HG03135 (cell line): ENCODE data around the gene KYAT1.

Experiments
- ATAC-seq: cut with Tn5 transposase; IDR thresholded peaks from one replicate; pipeline ENCODE4 v1.9.1; 2021; ENCODE audit warnings: mild to moderate bottlenecking, moderate library complexity; ENCODE audit not compliant: unreplicated experiment

Gene KYAT1

GRCh38 chr9:128881884-128882676 is at the start of gene KYAT1, which contains the start of gene LRRC8A:
KYAT1 (minus strand) TSS chr9:128881950; CDS start chr9:128845405, 36,545 bp downstream.
LRRC8A (plus strand) TSS chr9:128882133; CDS start chr9:128907165, 25,032 bp downstream.
- ATAC-seq: peak; percentile 86

GRCh38 chr9:128929560-128929959 is 47.8 kb upstream of the KYAT1 start:
- ATAC-seq: no peak

GRCh38 chr9:128928624-128929023 is 46.9 kb upstream of the KYAT1 start:
- ATAC-seq: no peak

- ATAC-seq: no peak
These were observed 46.1 kb upstream of the KYAT1 start for GRCh38 chr9:128927731-128928411.

GRCh38 chr9:128923493-128923883 is 41.7 kb upstream of the KYAT1 start:
- no peak for ATAC-seq

- ATAC-seq: no peak
These were observed 40.4 kb upstream of the KYAT1 start for GRCh38 chr9:128921881-128922763.

GRCh38 chr9:128920381-128921058 is 38.8 kb upstream of the KYAT1 start, which contains the start of gene PHYHD1:
PHYHD1 (plus strand) TSS chr9:128920982; CDS start chr9:128922324, 1,342 bp downstream.
- no peak for ATAC-seq

GRCh38 chr9:128919402-128920089 is 37.8 kb upstream of the KYAT1 start:
- no peak for ATAC-seq

GRCh38 chr9:128918921-128919320 is 37.2 kb upstream of the KYAT1 start:
- no peak for ATAC-seq

- ATAC-seq: no peak
These were observed 35.5 kb upstream of the KYAT1 start for GRCh38 chr9:128917151-128917849.

GRCh38 chr9:128916745-128917144 is 35.0 kb upstream of the KYAT1 start:
- ATAC-seq: no peak

- no peak for ATAC-seq
These were observed 34.5 kb upstream of the KYAT1 start for GRCh38 chr9:128916204-128916603.

- ATAC-seq: no peak
These were observed 32.4 kb upstream of the KYAT1 start for GRCh38 chr9:128913995-128914772.

GRCh38 chr9:128913048-128913900 is 31.5 kb upstream of the KYAT1 start:
- no peak for ATAC-seq

- ATAC-seq: no peak
These were observed 30.6 kb upstream of the KYAT1 start for GRCh38 chr9:128912270-128912853.

GRCh38 chr9:128911529-128912035 is 29.8 kb upstream of the KYAT1 start:
- no peak for ATAC-seq

GRCh38 chr9:128910906-128911305 is 29.2 kb upstream of the KYAT1 start:
- no peak for ATAC-seq
